NT2/D1 (cell line): ENCODE measurements around the gene CD86.
"Not testable (repeated sequence)": the region's sequence is repeated elsewhere in the genome, so short reads cannot be mapped to it uniquely, and the experiment has no call there.

ENCODE experiments used
- SUZ12 ChIP-seq: IDR thresholded peaks from 2 replicates; pipeline ENCODE4 v1.6.1; 2011; ENCODE audit not compliant: insufficient read length, insufficient read depth; ENCODE audit errors: extremely low read depth
- YY1 ChIP-seq: IDR thresholded peaks from 2 replicates; pipeline ENCODE4 v1.6.1; 2011; ENCODE audit not compliant: insufficient read length, insufficient read depth
- ZNF274 ChIP-seq: IDR thresholded peaks from 2 replicates; pipeline ENCODE4 v1.6.1; 2011; ENCODE audit warnings: mild to moderate bottlenecking, low read depth, low read length

DNA sequence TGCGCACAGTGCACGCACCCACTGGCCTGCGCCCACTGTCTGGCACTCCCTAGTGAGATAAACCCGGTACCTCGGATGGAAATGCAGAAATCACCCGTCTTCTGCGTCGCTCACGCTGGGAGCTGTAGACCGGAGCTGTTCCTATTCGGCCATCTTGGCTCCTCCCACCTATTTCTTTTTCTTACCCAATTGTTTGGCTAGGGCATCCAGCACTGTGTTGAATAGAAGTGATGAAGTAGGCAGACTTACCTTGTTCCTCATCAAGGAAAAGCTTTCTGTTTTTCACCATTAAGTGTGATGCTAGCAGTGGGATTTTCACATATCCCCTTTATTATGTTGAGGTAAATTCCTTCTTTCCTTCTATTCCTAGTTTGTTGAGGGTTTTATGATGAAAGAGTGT, 7.4 kb upstream of the CD86 start:
- not testable (repeated sequence) for TF ChIP-seq SUZ12, ZNF274, YY1
